Effector memory CD8-positive, alpha-beta T cell (primary cell): ENCODE results near the gene C1orf226.
"Not testable (repeated sequence)": the region's sequence is repeated elsewhere in the genome, so short reads cannot be mapped to it uniquely, and the experiment has no call there.

Source experiments
- ATAC-seq: fragments of 150-1000 bp; cut with Tn5 transposase; replicated peaks from 2 replicates; pipeline ENCODE4 v1.10.0; 2021; ENCODE audit warnings: mild to moderate bottlenecking, moderate library complexity
- DNase-seq, 3 experiments: peaks; one replicate each; pipeline ENCODE4 v3.0.0; 2021
- H3K27ac Mint-ChIP-seq, 2 donors: one replicate each; pipeline ENCODE4 v1.8.0; 2022; ENCODE audit warnings: mild to moderate bottlenecking in 2 of 2, mixed read lengths in 2 of 2, moderate library complexity in 2 of 2
- H3K27me3 Mint-ChIP-seq, 2 donors: one replicate each; pipeline ENCODE4 v1.8.0; 2022; ENCODE audit warnings: mixed read lengths in 2 of 2
- H3K36me3 Mint-ChIP-seq: one replicate; pipeline ENCODE4 v1.8.0; 2022; ENCODE audit warnings: mild to moderate bottlenecking, moderate library complexity, mixed read lengths; ENCODE audit not compliant: insufficient read depth
- H3K4me1 Mint-ChIP-seq, 2 donors: one replicate each; pipeline ENCODE4 v1.8.0; 2022; ENCODE audit warnings: low read depth in 2 of 2, mixed read lengths in 2 of 2
- H3K4me3 Mint-ChIP-seq, 2 donors: one replicate each; pipeline ENCODE4 v1.8.0; 2022; ENCODE audit warnings: mild to moderate bottlenecking in 2 of 2, mixed read lengths in 2 of 2, moderate library complexity in 2 of 2
- H3K9me3 Mint-ChIP-seq, 2 donors: one replicate each; pipeline ENCODE4 v1.8.0; 2022; ENCODE audit warnings: mixed read lengths in 2 of 2

C1orf226 gene

GRCh38 chr1:162416215-162416614 lies 34.7 kb downstream of the C1orf226 start:
- no peaks in the 10 kb centered on the region for H3K4me1 Mint-ChIP-seq
- H3K27me3 Mint-ChIP-seq, result peaks cover 53 to 57% of the 10 kb centered on the region in 2 donors
- H3K9me3 Mint-ChIP-seq, result no peaks in the 10 kb centered on the region
- ATAC-seq, result no peak
- no peak for DNase-seq
- H3K36me3 Mint-ChIP-seq, result no peaks in the 10 kb centered on the region
- no peak overlapping the region for H3K27ac Mint-ChIP-seq
- H3K4me3 Mint-ChIP-seq, result no peak overlapping the region

DNA sequence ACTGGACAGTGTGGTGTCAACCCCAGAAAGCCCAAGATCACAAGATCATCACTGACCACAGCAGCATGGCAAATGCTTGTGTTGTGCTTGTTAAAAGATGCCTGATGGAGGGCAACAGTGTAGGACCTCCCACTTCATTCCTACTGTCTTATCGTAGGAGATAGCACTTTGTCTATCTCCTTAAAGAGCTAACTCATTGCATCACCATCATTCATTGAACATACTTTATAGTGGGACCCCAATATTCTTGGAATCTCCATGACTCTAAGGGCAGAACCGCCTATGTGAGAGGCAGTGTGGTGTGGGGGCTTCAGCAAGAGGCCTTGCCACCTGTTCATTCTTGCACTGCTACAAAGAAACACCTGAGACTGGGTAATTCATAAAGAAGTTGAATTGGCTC lies 35.4 kb downstream of the C1orf226 start:
- DNase-seq (no peak), ATAC-seq (no peak)
- Mint-ChIP-seq H3K4me3 (no peak overlapping the region), H3K9me3 (no peaks in the 10 kb centered on the region), H3K4me1 (no peaks in the 10 kb centered on the region), H3K27ac (no peak overlapping the region), H3K27me3 (peaks cover 52 to 55% of the 10 kb centered on the region in 2 donors), H3K36me3 (no peaks in the 10 kb centered on the region)

DNA sequence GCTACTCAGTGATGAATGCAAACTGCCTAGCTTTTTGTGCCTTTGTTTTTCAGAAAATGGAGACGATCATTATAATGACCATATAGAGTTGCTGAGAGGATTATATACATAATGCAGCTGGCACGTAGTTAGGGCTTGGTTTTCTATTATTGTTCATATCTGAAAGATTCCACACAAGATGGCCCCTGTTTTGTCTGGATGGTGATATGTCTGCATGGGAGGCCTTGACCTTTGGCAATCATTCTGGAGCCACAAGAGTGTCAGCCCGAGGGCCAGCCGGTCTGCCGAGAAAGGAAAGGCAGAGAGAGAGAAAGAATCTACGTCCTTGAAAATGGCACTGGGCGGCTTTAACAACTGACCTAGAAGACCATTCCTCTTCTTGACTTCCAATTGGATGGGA lies 36.1 kb downstream of the C1orf226 start:
- no peaks in the 10 kb centered on the region for H3K9me3 Mint-ChIP-seq
- no peak for ATAC-seq
- no peak for DNase-seq
- H3K4me3 Mint-ChIP-seq, result no peak overlapping the region
- peaks cover 55% of the 10 kb centered on the region in 2 donors for H3K27me3 Mint-ChIP-seq
- H3K4me1 Mint-ChIP-seq, result no peaks in the 10 kb centered on the region
- no peaks in the 10 kb centered on the region for H3K36me3 Mint-ChIP-seq
- H3K27ac Mint-ChIP-seq, result no peak overlapping the region

- H3K4me3 Mint-ChIP-seq, H3K27ac Mint-ChIP-seq, H3K9me3 Mint-ChIP-seq, ATAC-seq, H3K4me1 Mint-ChIP-seq, H3K36me3 Mint-ChIP-seq, DNase-seq: not testable (repeated sequence)
- peaks cover 59 to 60% of the 10 kb centered on the region in 2 donors for H3K27me3 Mint-ChIP-seq
These were observed 37.1 kb downstream of the C1orf226 start for GRCh38 chr1:162418584-162418983.

DNA sequence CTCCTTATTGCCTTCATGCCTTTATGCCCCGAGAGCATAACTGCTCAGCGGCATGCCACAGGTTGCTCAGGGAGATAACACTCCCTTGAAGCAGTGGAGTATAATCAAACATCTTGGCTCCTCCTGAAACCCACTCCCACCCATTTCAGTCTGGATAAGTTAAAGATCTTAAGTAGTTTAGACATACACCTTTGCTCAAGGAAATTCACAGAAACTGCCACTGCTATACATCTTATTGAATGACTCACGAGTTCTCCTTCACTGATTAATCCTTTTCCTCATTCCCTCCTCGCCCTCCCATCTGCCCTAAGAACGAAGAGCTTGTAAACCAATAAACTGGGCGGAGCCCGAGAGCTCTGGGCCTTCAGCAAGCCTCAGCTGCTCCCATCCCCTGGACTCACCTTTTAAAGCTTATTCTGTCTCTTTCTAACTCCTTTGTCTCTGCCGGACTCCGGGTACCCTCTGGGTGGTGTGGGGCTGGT lies 38.0 kb downstream of the C1orf226 start:
- not testable (repeated sequence) for H3K4me1 Mint-ChIP-seq, ATAC-seq, H3K9me3 Mint-ChIP-seq, H3K36me3 Mint-ChIP-seq, DNase-seq, H3K4me3 Mint-ChIP-seq, H3K27ac Mint-ChIP-seq
- H3K27me3 Mint-ChIP-seq, result peaks cover 62 to 65% of the 10 kb centered on the region in 2 donors

DNA sequence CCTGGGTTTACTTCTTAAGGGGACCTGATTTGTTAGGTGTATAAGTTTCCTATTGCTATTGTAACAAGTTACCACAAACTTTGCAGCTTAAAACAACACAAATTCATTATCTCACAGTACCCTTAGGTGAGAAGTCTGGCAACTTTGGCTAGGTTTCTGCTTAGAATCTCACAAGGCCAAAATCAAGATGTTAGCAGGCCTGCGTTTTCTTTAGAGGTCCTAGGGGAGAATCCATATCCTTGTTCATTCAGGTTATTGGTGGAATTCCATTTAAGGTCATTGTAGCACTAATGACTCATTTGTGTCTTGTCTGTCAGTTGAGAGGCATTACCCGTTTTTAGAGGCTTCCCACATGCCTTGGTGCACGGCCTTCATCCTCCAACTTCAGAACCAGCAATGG lies 38.6 kb downstream of the C1orf226 start:
- H3K4me3 Mint-ChIP-seq, result no peak overlapping the region
- H3K9me3 Mint-ChIP-seq, result no peaks in the 10 kb centered on the region
- H3K36me3 Mint-ChIP-seq, result no peaks in the 10 kb centered on the region

GRCh38 chr1:162421258-162422164 lies 40.0 kb downstream of the C1orf226 start:
- no peak for DNase-seq
- ATAC-seq, result no peak
- Mint-ChIP-seq H3K9me3 (no peaks in the 10 kb centered on the region), H3K27ac (no peak overlapping the region), H3K36me3 (no peaks in the 10 kb centered on the region), H3K4me3 (no peak overlapping the region), H3K4me1 (no peaks in the 10 kb centered on the region), H3K27me3 (peaks cover 55 to 60% of the 10 kb centered on the region in 2 donors)

More for the DNA sequence above, 38.6 kb downstream of the C1orf226 start:
- Mint-ChIP-seq H3K4me1 (no peaks in the 10 kb centered on the region), H3K27me3 (peaks cover 62 to 68% of the 10 kb centered on the region in 2 donors), H3K27ac (no peak overlapping the region)
- no peak for ATAC-seq
- DNase-seq, result no peak

- no peak for ATAC-seq
- Mint-ChIP-seq H3K36me3 (no peaks in the 10 kb centered on the region), H3K9me3 (no peaks in the 10 kb centered on the region), H3K4me3 (no peak overlapping the region), H3K4me1 (no peaks in the 10 kb centered on the region), H3K27ac (no peak overlapping the region), H3K27me3 (peaks cover 46 to 50% of the 10 kb centered on the region in 2 donors)
- no peak for DNase-seq
These were observed 41.3 kb downstream of the C1orf226 start for GRCh38 chr1:162422662-162423375.

- H3K36me3 Mint-ChIP-seq, result no peaks in the 10 kb centered on the region
- no peaks in the 10 kb centered on the region for H3K4me1 Mint-ChIP-seq
- no peak overlapping the region for H3K27ac Mint-ChIP-seq
- no peak for DNase-seq
- no peaks in the 10 kb centered on the region for H3K9me3 Mint-ChIP-seq
- no peak for ATAC-seq
- no peak overlapping the region for H3K4me3 Mint-ChIP-seq
- H3K27me3 Mint-ChIP-seq, result peaks cover 0 to under 1% of the 10 kb centered on the region in 2 donors
These were observed 49.1 kb downstream of the C1orf226 start for GRCh38 chr1:162430583-162430982.

DNA sequence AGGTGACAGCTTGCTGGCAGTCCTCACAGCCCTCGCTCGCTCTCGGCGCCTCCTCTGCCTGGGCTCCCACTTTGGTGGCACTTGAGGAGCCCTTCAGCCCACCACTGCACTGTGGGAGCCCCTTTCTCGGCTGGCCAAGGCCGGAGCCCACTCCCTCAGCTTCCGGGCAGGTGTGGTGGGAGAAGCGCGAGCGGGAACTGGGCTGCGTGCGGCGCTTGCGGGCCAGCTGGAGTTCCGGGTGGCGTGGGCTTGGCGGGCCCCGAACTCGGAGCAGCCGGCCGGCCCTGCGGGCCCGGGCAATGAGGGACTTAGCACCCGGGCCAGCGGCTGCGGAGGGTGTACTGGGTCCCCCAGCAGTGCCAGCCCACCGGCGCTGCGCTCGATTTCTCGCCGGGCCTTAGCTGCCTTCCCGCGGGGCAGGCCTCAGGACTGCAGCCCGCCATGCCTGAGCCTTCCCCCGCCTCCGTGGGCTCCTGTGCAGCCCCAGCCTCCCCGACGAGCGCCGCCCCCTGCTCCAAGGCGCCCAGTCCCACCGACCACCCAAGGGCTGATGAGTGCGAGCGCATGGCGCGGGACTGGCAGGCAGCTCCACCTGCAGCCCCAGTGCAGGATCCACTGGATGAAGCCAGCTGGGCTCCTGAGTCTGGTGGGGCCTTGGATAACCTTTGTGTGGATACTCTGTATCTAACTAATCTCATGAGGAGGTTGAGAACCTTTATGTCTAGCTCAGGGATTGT lies 51.6 kb downstream of the C1orf226 start:
- not testable (repeated sequence) for DNase-seq, H3K27me3 Mint-ChIP-seq, H3K4me1 Mint-ChIP-seq, H3K27ac Mint-ChIP-seq, H3K9me3 Mint-ChIP-seq, ATAC-seq, H3K36me3 Mint-ChIP-seq, H3K4me3 Mint-ChIP-seq
